GM06990 (cell line): Measurements from ENCODE around the gene DYNC1I2.
A peak's percentile ranks its signal among the peaks of the same experiment; 100 is the strongest.

Source experiments
- DNase-seq: peaks from one replicate; pipeline ENCODE4 v3.0.0-alpha.2; 2011; ENCODE audit not compliant: insufficient read length; ENCODE audit errors: extremely low read depth
- H3K27me3 ChIP-seq: replicated peaks from 2 replicates; pipeline ENCODE4 v1.6.0; 2011; ENCODE audit warnings: low read length; ENCODE audit not compliant: control insufficient read depth, insufficient read depth
- H3K36me3 ChIP-seq: 2 replicates; pipeline ENCODE4 v1.5.1; 2011; ENCODE audit warnings: low read length; ENCODE audit not compliant: control insufficient read depth, insufficient read depth
- H3K4me3 ChIP-seq: replicated peaks from 2 replicates; pipeline ENCODE4 v1.5.1; 2011; ENCODE audit warnings: low read depth, mild to moderate bottlenecking, control low read depth, low read length
- CTCF ChIP-seq: IDR thresholded peaks from 2 replicates; pipeline ENCODE4 v1.5.1; 2011; ENCODE audit warnings: low read length, control low read depth, mild to moderate bottlenecking, inconsistent platforms; ENCODE audit not compliant: insufficient read depth, poor library complexity, severe bottlenecking

Gene DYNC1I2

GRCh38 chr2:171706152-171706803, 19.0 kb downstream of the DYNC1I2 start:
- H3K4me3 ChIP-seq = no peak overlapping the region
- H3K27me3 ChIP-seq = no peaks in the 10 kb centered on the region
- peak; percentile 40 for TF ChIP-seq CTCF
- H3K36me3 ChIP-seq = peaks cover 2% of the 10 kb centered on the region
- no peak for DNase-seq

GRCh38 chr2:171707752-171708151, 20.5 kb downstream of the DYNC1I2 start:
- Histone ChIP-seq H3K4me3 (no peak overlapping the region), H3K27me3 (no peaks in the 10 kb centered on the region), H3K36me3 (peaks cover under 1% of the 10 kb centered on the region)
- DNase-seq = no peak
- no peak for TF ChIP-seq CTCF

- TF ChIP-seq CTCF = no peak
- H3K36me3 ChIP-seq = no peaks in the 10 kb centered on the region
- H3K4me3 ChIP-seq = no peak overlapping the region
- DNase-seq = no peak
- no peaks in the 10 kb centered on the region for H3K27me3 ChIP-seq
These were observed 21.9 kb downstream of the DYNC1I2 start for GRCh38 chr2:171709011-171709685.

- no peak for TF ChIP-seq CTCF
- Histone ChIP-seq H3K4me3 (no peak overlapping the region), H3K36me3 (no peaks in the 10 kb centered on the region), H3K27me3 (no peaks in the 10 kb centered on the region)
- no peak for DNase-seq
These were observed 24.1 kb downstream of the DYNC1I2 start for GRCh38 chr2:171711351-171711750.

- DNase-seq = no peak
- Histone ChIP-seq H3K4me3 (no peak overlapping the region), H3K36me3 (no peaks in the 10 kb centered on the region; the same call in 1 of the 2 replicates), H3K27me3 (no peaks in the 10 kb centered on the region)
- no peak for TF ChIP-seq CTCF
These were observed 24.8 kb downstream of the DYNC1I2 start for GRCh38 chr2:171712051-171712450.
